ENCODE measurements around the gene SPTSSB. TPM values are rescaled to one million over a fixed set of nuclear protein-coding genes. Genes with fewer than 3 reads are reported as not detected.

The SPTSSB gene
- total RNA-seq, 1 donor from 2014 or later, result 0.74 TPM

DNA sequence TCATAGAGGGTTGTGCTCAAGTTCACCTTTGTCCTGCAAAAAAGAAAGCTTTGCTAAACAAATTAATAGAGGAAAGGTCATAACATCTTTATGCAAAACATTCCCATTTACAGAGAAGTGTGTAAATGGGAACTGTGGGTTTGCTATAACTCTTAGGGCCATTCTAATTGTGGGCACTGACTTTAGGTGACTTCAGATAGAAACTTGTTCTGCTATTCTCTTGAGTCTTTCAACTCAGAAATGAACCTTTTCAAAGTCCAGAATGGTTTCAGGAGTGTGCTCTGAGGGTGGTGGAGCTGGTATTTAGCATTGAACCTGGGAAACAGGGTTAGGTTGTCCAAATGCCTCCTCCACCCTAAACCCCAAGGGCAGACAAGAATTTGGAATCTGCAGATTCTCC lies 34.0 kb downstream of the SPTSSB start:
- TF ChIP-seq, protein P1, sequence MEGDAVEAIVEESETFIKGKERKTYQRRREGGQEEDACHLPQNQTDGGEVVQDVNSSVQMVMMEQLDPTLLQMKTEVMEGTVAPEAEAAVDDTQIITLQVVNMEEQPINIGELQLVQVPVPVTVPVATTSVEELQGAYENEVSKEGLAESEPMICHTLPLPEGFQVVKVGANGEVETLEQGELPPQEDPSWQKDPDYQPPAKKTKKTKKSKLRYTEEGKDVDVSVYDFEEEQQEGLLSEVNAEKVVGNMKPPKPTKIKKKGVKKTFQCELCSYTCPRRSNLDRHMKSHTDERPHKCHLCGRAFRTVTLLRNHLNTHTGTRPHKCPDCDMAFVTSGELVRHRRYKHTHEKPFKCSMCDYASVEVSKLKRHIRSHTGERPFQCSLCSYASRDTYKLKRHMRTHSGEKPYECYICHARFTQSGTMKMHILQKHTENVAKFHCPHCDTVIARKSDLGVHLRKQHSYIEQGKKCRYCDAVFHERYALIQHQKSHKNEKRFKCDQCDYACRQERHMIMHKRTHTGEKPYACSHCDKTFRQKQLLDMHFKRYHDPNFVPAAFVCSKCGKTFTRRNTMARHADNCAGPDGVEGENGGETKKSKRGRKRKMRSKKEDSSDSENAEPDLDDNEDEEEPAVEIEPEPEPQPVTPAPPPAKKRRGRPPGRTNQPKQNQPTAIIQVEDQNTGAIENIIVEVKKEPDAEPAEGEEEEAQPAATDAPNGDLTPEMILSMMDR (IDR thresholded peaks at IDR 0.05; ENCODE audit: unreplicated experiment), result no peak
- Mint-ChIP-seq H3K4me1 (no peaks in the 10 kb centered on the region), H3K4me3 (no peak overlapping the region), H3K9me3 (no peaks in the 10 kb centered on the region), H3K27me3 (ENCODE audit: low read depth) (peaks cover 13% of the 10 kb centered on the region), H3K27ac (no peak overlapping the region), H3K36me3 (no peaks in the 10 kb centered on the region)
- no peak for DNase-seq (ENCODE audit: low spot score in 2 of 2, unreplicated experiment in 2 of 2)

DNA sequence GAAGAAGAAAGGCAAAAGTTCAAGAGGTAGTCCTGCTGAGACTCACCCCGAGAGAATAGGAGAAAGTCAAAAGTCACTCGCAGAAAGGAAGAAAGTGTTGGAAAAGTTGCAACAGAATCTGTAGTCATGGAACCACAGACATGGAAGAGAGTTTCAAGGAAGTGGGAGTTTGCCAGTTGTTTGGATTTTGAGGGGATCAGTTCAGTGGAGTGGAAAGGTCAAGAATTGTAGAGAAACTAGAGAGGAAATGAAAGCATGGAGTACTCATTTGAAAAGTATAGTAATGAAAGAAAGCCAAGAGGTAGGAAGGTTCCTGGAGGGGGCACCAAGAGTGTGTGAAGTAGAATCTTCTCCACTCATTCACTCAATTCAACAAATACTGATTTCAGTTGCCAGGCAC lies 34.7 kb downstream of the SPTSSB start:
- no peaks in the 10 kb centered on the region for H3K9me3 Mint-ChIP-seq
- no peaks in the 10 kb centered on the region for H3K36me3 Mint-ChIP-seq
- peaks cover 12% of the 10 kb centered on the region for H3K27me3 Mint-ChIP-seq (ENCODE audit: low read depth)
- DNase-seq (ENCODE audit: low spot score in 2 of 2, unreplicated experiment in 2 of 2), result no peak
- H3K27ac Mint-ChIP-seq, result no peak overlapping the region
- TF ChIP-seq, protein P1 (IDR thresholded peaks at IDR 0.05; ENCODE audit: unreplicated experiment), result no peak
- H3K4me3 Mint-ChIP-seq, result no peak overlapping the region
- no peaks in the 10 kb centered on the region for H3K4me1 Mint-ChIP-seq

DNA sequence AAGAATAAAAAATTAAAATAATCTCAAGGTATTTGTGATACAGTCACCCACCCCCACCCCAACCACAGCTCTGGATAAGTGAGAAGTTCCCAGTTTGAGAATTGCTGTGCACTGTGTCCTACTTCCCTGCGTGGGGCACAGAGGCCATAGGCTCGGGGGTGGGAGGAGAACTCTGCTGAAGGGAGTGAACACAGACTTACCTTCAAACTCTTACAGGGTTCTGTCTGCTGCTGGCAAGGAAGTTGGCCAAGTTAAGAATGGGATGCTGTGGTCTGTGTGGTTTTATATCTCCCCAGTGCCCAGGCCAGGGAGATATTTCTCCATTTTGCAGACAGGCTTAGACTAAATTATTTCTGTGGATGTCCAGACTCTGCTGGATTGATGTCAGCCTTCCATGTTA lies 37.6 kb downstream of the SPTSSB start:
- DNase-seq (ENCODE audit: low spot score in 2 of 2, unreplicated experiment in 2 of 2), result no peak
- no peak overlapping the region for H3K4me3 Mint-ChIP-seq
- H3K27ac Mint-ChIP-seq, result no peak overlapping the region
- H3K9me3 Mint-ChIP-seq, result no peaks in the 10 kb centered on the region
- H3K4me1 Mint-ChIP-seq, result no peaks in the 10 kb centered on the region
- H3K36me3 Mint-ChIP-seq, result no peaks in the 10 kb centered on the region
- peaks cover 12% of the 10 kb centered on the region for H3K27me3 Mint-ChIP-seq (ENCODE audit: low read depth)
- TF ChIP-seq, protein P1 (IDR thresholded peaks at IDR 0.05; ENCODE audit: unreplicated experiment), result no peak

DNA sequence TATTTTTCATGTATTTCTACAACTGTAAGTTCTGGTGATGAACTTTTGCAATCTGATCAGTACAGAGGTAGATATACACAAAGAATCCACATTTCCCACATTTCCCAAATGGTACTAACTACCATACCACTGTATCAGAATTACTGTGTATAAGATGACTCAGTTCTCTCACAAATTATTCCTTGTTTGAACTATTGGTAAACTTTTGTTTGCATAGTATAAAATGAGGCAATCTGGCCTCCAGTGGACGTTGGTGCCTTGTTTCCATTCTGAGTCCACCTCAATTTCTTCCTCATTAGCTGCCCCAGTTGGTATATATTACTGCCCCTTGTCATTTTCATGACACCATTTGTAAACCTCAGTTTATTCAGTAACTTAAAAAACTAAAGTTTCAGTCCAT lies 38.5 kb downstream of the SPTSSB start:
- peaks cover 11% of the 10 kb centered on the region for H3K27me3 Mint-ChIP-seq (ENCODE audit: low read depth)
- H3K36me3 Mint-ChIP-seq, result no peaks in the 10 kb centered on the region
- no peak for DNase-seq (ENCODE audit: low spot score in 2 of 2, unreplicated experiment in 2 of 2)
- H3K4me1 Mint-ChIP-seq, result no peaks in the 10 kb centered on the region
- TF ChIP-seq, protein P1 (IDR thresholded peaks at IDR 0.05; ENCODE audit: unreplicated experiment), result no peak
- H3K9me3 Mint-ChIP-seq, result no peaks in the 10 kb centered on the region
- no peak overlapping the region for H3K27ac Mint-ChIP-seq
- no peak overlapping the region for H3K4me3 Mint-ChIP-seq

DNA sequence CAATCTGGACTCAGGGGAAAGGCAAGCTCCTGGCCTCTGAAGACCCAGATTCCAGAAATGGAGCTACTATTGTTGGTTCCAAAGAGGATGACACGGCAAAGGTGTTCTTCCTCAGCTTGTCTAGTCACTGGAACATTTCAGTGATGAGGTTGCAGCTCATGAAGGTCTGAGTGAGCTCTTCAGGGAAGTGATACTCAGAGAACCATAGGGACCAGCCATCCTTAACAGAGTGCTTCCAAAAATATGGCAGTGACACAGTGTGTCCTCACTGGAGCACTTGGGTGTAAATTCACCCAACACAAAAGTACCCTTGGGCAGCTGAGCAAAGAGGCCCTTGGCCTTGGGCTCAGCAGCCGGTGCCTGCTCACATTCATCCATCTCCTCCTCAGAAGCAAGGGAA lies 46.3 kb downstream of the SPTSSB start:
- Mint-ChIP-seq H3K27ac (no peak overlapping the region), H3K9me3 (peaks cover 26% of the 10 kb centered on the region), H3K4me1 (no peaks in the 10 kb centered on the region), H3K36me3 (no peaks in the 10 kb centered on the region), H3K4me3 (no peak overlapping the region), H3K27me3 (ENCODE audit: low read depth) (no peaks in the 10 kb centered on the region)
- TF ChIP-seq, protein P1 (IDR thresholded peaks at IDR 0.05; ENCODE audit: unreplicated experiment), result no peak
- DNase-seq (ENCODE audit: low spot score in 2 of 2, unreplicated experiment in 2 of 2), result no peak

All from mesothelial cell of epicardium (in vitro differentiated cells).